Natural killer cell treated with Interleukin-12 subunit alpha and Interleukin-12 subunit beta and Interleukin-15 and Interleukin-18, amount 100 ng/mL, for 72 hours (primary cell): ENCODE results near the gene PDPK1. TPM values are rescaled to one million over a fixed set of nuclear protein-coding genes. Genes with fewer than 3 reads are reported as not detected.
"Not testable (repeated sequence)": the region's sequence is repeated elsewhere in the genome, so short reads cannot be mapped to it uniquely, and the experiment has no call there.

Experiments
- ATAC-seq, 2 donors: fragments of 150-1000 bp; cut with Tn5 transposase in 1 of 2; sonication (Bioruptor Pico), chemical (Tn5 transposase) in 1 of 2; 2 replicates each; pipeline ENCODE4 v1.10.0; 2021
- DNase-seq: peaks from one replicate; pipeline ENCODE4 v3.0.0; 2022; ENCODE audit warnings: low spot score
- H3K27ac Mint-ChIP-seq, 2 donors: 1 replicate in 1 of 2; 2 replicates in 1 of 2; pipeline ENCODE4 v1.8.0; 2022; ENCODE audit warnings: mixed read lengths in 2 of 2, mild to moderate bottlenecking in 1 of 2, moderate library complexity in 1 of 2
- H3K27me3 Mint-ChIP-seq, 2 donors: 1 replicate in 1 of 2; 2 replicates in 1 of 2; pipeline ENCODE4 v1.8.0; 2022; ENCODE audit warnings: mixed read lengths in 2 of 2
- H3K36me3 Mint-ChIP-seq: one replicate; pipeline ENCODE4 v1.8.0; 2022; ENCODE audit warnings: mixed read lengths
- H3K4me1 Mint-ChIP-seq, 2 donors: 1 replicate in 1 of 2; 2 replicates in 1 of 2; pipeline ENCODE4 v1.8.0; 2022; ENCODE audit warnings: low read depth in 2 of 2, mixed read lengths in 2 of 2, mild to moderate bottlenecking in 1 of 2
- H3K4me3 Mint-ChIP-seq: one replicate; pipeline ENCODE4 v1.8.0; 2022; ENCODE audit warnings: mixed read lengths
- H3K9me3 Mint-ChIP-seq: 2 replicates; pipeline ENCODE4 v1.8.0; 2022; ENCODE audit warnings: mixed read lengths
- total RNA-seq, 2 donors: library from RNA; stranded (reverse); gene quantifications; one replicate each; pipeline ENCODE4 v1.2.3, GENCODE V29; 2022

Gene PDPK1
- total RNA-seq, 2 donors from 2014 or later: 71.3 to 76.8 TPM

DNA sequence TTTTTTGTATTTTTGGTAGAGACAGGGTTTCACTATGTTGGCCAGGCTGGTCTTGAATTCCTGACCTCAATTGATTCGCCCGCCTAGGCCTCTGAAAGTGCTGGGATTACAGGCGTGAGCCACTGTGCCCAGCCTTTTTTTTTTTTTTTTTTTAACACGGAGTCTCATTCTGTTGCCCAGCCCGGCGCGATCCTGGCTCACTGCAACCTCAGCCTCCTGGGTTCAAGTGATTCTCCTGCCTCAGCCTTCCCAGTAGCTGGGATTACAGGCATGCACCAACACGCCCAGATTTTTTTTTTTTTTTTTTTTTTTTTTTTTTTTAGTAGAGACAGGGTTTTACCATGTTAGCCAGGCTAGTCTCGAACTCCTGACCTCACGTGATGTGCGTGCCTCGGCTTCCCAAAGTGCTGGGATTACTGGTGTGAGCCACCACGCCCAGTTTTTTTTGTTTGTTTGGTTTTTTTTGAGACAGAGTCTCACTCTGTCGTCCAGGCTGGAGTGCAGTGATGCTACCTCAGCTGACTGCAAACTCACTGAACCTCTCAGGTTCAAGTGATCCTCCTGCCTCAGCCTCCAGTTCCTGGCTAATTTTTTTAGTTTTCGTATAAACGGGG, 4.6 kb upstream of the PDPK1 start:
- Mint-ChIP-seq H3K4me1 (peaks cover 20 to 21% of the 10 kb centered on the region in 2 donors), H3K4me3 (peak overlapping the region; percentile 97), H3K27ac (peak overlapping the region; percentile 93 to 95)
- not testable (repeated sequence) for DNase-seq, H3K9me3 Mint-ChIP-seq, H3K36me3 Mint-ChIP-seq, H3K27me3 Mint-ChIP-seq, ATAC-seq

DNA sequence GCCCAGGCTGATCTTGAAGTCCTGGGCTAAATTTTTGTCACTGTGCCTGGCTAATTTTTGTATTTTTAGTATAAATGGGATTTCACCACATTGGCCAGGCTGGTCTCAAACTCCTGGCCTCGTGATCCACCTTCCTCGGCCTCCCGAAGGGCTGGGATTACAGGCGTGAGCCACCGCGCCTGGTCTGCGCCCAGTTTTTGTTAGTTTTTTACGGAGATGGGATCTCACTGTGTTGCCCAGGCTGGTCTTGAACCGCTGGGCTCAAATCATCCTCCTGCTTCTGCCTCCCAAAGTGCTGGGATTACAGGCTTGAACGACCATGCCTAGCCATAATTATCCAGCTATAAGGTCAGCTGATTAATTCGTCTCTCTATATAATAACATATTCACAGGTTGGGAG, 3.9 kb upstream of the PDPK1 start:
- no peaks in the 10 kb centered on the region for H3K36me3 Mint-ChIP-seq
- ATAC-seq (no peak), DNase-seq (no peak)

DNA sequence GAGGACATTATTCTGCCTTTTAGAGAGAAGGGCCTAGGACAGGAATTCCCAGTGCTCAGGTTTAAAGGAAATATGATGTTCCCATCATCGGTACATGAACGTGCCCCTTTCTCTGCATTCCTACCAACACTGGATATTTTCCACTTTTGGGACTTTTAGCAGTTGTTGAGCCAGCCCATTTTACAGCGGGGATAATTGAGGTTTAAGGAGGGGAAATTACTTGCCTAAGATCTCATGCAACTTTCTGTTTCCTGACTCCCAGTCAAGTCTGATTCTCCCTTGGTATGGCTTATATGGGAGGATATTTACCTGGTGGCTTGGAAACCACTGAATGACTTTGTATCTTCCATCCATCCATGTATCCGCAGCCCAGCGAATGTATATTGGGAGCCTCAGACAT, 3.5 kb upstream of the PDPK1 start:
- not testable (repeated sequence) for H3K9me3 Mint-ChIP-seq, H3K27me3 Mint-ChIP-seq, H3K36me3 Mint-ChIP-seq, DNase-seq, ATAC-seq
- H3K27ac Mint-ChIP-seq: peak overlapping the region; percentile 60 to 95
- H3K4me3 Mint-ChIP-seq: peak overlapping the region; percentile 66
- peaks cover 25 to 30% of the 10 kb centered on the region in 2 donors for H3K4me1 Mint-ChIP-seq

More for the DNA sequence above, 3.9 kb upstream of the PDPK1 start:
- Mint-ChIP-seq H3K9me3 (no peaks in the 10 kb centered on the region), H3K27me3 (no peaks in the 10 kb centered on the region), H3K27ac (peak overlapping the region; percentile 60 to 95), H3K4me1 (peaks cover 23 to 26% of the 10 kb centered on the region in 2 donors), H3K4me3 (peak overlapping the region; percentile 66)

DNA sequence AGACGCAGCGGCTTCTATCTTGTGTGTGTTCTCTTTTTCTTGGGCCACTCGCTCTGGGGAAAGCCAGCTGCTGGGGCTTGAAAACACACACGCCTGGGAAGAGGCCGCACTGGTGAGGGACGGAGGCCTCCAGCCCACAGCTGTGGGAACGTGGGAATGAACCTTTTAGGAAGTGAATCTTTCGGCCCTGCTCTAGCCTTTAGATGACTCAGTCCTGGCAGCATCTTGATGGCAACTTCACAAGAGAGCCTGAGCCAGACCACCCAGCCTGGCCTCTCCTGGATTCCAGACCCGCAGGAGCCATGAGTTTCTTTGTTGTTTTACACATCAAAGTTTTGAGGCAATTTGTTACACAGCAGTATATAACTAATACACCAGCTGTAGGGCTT, 2.2 kb upstream of the PDPK1 start:
- H3K4me1 Mint-ChIP-seq: peaks cover 30 to 41% of the 10 kb centered on the region in 2 donors
- H3K27me3 Mint-ChIP-seq: no peaks in the 10 kb centered on the region
- DNase-seq: peak; percentile 26
- no peak for ATAC-seq
- H3K36me3 Mint-ChIP-seq: no peaks in the 10 kb centered on the region
- H3K27ac Mint-ChIP-seq: no peak overlapping the region
- no peaks in the 10 kb centered on the region for H3K9me3 Mint-ChIP-seq
- no peak overlapping the region for H3K4me3 Mint-ChIP-seq

DNA sequence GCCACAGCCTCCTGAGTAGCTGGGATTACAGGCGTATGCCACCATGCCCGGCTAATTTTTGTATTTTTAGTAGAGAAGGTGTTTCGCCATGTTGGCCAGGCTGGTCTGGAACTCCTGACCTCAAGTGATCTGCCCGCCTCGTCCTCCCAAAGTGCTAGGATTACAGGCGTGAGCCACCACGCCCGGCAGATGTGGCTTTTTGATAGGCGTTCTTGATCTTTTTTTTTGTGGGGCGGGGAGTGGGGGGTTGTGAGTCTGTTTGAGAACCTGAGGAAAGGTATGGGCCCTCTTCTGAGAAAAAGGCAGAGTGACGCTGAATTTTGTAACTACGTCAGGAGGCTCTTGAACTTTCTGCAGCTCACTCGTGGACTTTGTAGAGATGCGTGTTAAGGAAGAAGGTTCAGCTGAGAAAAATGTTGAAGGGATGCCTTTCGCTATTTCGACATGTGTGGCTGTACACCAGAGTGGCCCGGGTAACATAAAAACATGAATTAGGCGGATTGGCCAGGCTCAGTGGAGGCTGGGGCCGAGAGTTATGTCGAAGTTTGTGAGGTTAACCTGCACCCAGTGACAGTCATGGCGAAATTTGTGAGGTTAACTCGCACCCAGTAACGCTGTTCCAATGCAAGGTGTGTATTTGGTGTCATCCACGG, 1.5 kb downstream of the PDPK1 start:
- not testable (repeated sequence) for DNase-seq, ATAC-seq, H3K9me3 Mint-ChIP-seq, H3K36me3 Mint-ChIP-seq, H3K27me3 Mint-ChIP-seq
- Mint-ChIP-seq H3K4me3 (peak overlapping the region; percentile 83), H3K27ac (peak overlapping the region; percentile 48 to 79), H3K4me1 (peaks cover 25 to 28% of the 10 kb centered on the region in 2 donors)

DNA sequence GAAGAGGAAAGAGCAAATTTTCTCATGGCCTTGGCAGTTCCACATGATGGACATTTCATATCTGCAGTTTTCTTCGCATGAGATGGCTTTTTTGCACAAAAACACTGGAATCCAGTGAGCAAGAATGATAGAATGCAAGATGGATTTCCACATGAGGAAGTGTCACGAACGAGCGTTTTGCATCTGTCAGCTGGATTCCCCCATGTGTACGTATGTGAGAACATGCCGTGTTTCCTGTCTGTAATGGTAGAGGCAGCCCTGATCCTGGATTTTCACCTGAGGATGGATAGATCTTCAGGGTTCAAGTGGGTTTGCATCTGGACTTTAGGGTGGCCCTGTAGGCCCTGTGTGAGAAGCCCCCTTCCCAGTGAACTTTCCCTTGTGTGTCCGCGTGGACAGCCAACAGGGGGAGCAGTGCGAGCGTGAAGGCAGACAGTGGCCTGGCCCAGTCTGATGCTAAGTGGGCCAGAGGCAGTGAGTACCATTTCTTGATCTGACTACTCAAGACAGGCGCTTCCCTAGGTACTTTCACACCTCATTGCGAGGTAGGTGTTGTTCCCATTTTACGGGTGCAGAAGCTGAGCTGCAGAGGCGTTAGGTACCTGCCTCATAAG, 2.1 kb downstream of the PDPK1 start:
- Mint-ChIP-seq H3K4me3 (peak overlapping the region; percentile 83), H3K27ac (peak overlapping the region; percentile 48 to 79), H3K4me1 (peaks cover 25 to 28% of the 10 kb centered on the region in 2 donors)
- DNase-seq: peak; percentile 49
- H3K27me3 Mint-ChIP-seq, H3K36me3 Mint-ChIP-seq, ATAC-seq, H3K9me3 Mint-ChIP-seq: not testable (repeated sequence)

DNA sequence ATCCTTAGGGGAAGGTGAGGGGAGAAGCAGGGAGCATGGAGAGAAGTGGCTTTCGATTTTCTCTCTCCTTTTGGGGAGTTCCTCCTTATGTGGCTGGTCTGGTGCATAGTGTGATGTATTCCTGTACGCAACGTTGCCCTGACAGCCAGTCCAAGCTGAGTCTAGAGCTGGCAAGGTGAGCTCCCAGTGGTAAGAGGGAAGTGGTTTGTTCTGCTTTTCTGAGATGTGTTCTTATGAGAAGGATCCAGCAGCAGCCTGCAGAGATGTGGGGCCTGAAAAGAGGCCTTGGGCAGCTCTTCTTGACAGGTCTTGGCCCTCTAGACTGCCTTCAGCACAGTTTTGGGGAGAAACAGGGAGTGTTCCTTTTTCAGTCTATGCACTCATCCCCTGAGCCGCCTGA, 3.1 kb downstream of the PDPK1 start:
- not testable (repeated sequence) for ATAC-seq, H3K36me3 Mint-ChIP-seq, H3K27me3 Mint-ChIP-seq, DNase-seq, H3K9me3 Mint-ChIP-seq
- H3K27ac Mint-ChIP-seq: peak overlapping the region; percentile 34 to 56
- H3K4me1 Mint-ChIP-seq: peaks cover 29 to 33% of the 10 kb centered on the region in 2 donors
- peak overlapping the region; percentile 31 for H3K4me3 Mint-ChIP-seq

DNA sequence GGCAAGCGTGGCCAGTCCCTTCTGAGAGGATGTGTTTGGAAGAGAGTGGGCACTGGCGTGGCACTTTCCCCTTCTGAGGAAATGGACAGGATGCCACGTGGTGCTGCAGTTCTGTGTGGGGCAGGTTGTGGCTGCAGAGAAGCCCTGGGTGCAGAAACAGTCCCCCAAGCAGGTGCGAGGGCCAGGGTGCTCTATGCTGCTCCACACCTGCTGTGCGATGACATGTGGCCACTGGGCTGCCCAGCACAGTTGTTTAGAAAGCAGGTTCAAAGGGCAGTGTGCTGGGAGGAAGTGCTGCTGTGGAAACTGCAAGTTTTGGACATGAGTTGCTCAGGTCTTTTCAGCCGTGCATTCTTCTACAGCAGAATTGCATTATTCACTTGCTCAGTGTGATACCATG, 3.6 kb downstream of the PDPK1 start:
- not testable (repeated sequence) for H3K4me3 Mint-ChIP-seq, DNase-seq, ATAC-seq, H3K36me3 Mint-ChIP-seq, H3K27me3 Mint-ChIP-seq, H3K9me3 Mint-ChIP-seq
- Mint-ChIP-seq H3K27ac (peak overlapping the region; percentile 34 to 56), H3K4me1 (peaks cover 29 to 33% of the 10 kb centered on the region in 2 donors)

DNA sequence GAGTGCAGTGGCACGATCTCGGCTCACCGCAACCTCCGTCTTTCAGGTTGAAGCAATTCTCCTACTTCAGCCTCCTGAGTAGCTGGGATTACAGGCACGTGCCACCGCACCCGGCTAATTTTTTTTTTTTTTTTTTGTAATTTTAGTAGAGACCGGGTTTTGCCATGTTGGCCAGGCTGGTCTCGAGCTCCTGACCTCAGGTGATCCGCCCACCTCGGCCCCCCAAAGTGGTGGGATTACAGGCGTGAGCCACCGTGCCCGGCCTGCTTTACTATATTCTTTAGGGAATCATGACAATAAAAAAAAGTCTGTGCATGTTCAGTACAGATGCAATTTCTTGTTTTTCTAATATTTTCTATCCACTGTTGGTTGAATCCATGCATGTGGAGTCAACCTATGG, 6.0 kb downstream of the PDPK1 start:
- not testable (repeated sequence) for H3K4me3 Mint-ChIP-seq, DNase-seq, H3K36me3 Mint-ChIP-seq, H3K27ac Mint-ChIP-seq, ATAC-seq, H3K27me3 Mint-ChIP-seq, H3K9me3 Mint-ChIP-seq
- H3K4me1 Mint-ChIP-seq: peaks cover 24 to 30% of the 10 kb centered on the region in 2 donors

DNA sequence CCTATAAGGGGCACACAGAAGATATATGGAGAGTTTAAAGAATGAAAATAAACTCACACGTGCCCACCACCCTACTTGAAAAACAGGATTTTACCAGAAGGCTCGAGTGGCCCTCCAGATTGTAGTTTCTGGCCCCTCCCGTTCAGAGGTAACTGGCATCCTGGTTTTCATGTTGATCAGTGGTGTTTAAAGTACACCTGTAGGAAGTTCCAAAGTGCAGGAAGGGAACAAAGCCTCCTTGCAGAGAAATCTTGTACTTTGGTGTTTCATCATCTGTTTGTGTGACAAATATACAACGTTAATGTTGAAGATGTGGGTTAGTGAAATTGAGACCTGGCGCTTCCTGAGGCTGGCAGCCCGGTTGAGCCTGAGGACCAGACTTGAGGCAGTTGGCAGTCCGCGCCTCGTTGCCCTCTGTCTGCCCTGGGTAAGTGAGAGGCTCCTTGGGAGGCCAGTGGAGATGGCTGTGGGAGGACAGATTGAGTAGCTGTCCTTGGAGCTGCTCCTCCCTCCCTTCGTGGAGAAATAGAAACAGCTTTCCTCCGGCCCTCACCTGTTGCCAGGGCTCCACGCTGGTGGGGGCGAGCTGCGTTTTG, 12.6 kb downstream of the PDPK1 start:
- H3K36me3 Mint-ChIP-seq, DNase-seq, H3K9me3 Mint-ChIP-seq, H3K27ac Mint-ChIP-seq, H3K4me3 Mint-ChIP-seq, H3K27me3 Mint-ChIP-seq, H3K4me1 Mint-ChIP-seq, ATAC-seq: not testable (repeated sequence)

DNA sequence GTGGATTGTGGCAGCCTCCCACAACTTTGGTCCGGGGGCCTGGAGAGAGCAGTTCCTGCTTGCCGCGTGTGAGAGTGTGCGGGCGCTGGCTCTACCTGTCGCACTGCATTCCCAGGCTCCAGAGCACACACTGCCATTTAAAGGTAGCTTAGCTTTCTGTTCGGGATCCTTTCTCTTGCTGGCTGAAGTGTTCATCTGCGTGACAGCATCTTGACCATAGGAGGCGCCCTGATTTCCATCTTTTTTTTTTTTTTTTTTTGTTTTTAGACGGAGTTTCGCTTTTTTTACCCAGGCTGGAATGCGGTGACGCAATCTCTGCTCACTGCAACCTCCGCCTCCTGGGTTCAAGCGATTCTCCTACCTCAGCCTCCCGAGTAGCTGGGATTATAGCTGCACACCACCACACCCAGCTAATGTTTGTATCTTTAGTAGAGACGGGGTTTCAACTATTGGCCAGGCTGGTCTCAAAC, 13.6 kb downstream of the PDPK1 start:
- not testable (repeated sequence) for H3K9me3 Mint-ChIP-seq, DNase-seq, H3K27me3 Mint-ChIP-seq, H3K4me3 Mint-ChIP-seq, H3K4me1 Mint-ChIP-seq, H3K36me3 Mint-ChIP-seq, ATAC-seq, H3K27ac Mint-ChIP-seq

DNA sequence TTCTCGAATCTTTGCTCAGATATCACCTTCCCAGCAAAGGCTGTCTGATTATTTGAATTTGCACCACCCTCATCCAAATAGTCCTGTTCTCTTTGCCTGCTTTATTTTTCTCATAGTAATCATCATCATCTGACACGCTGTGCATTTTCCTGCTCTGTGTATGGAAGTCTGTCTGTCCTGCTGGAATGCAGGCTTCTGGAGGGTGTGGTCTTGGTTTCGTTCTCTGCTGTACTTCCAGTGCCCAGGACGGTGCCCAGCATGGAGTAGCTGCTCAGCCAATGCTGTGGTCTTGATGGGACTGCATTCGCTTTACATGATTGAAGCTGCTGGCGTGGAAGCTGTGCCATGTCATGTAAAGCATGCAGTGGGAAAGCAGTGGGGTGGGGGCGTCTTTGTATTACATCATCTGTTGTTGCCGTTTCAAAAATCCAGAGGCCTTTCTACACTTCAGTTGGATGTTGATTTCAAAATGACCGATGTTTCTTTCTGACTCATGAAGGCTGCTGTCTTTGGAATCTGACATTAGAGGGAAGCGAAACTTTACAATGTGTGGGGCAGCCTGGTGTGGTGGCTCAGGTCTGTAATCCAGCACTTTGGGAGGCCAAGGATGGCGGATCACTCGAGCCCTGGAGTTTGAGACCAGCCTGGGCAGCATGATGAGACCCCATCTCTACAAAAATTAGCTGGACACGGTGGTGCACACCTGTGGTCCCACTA, 17.0 kb downstream of the PDPK1 start:
- H3K4me3 Mint-ChIP-seq, H3K27me3 Mint-ChIP-seq, H3K9me3 Mint-ChIP-seq, ATAC-seq, H3K4me1 Mint-ChIP-seq, H3K36me3 Mint-ChIP-seq, DNase-seq, H3K27ac Mint-ChIP-seq: not testable (repeated sequence)

DNA sequence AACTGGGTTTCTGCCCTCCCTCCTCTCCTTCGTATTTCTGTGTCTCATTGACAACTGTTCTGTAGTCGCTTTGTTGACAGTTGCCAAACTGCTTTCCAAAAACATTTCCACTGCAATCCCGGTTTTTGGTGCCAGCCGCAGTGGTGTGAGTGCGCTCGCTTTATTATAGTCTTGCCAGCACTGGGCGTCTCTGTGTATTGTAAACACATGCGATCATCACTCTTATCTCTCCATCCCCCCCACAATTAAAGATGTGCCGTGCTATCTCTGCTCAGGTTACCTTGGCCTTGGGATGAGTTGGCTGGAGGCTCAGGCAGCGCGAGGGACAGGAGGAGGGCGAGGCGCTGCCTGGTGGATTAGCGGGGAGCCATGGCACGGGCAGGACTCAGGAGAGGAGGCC, 19.3 kb downstream of the PDPK1 start:
- H3K4me1 Mint-ChIP-seq, H3K27me3 Mint-ChIP-seq, H3K27ac Mint-ChIP-seq, ATAC-seq, H3K36me3 Mint-ChIP-seq, H3K4me3 Mint-ChIP-seq, DNase-seq, H3K9me3 Mint-ChIP-seq: not testable (repeated sequence)
